NB4 (cell line): Measurements from ENCODE around the gene KLF11.

Experiments used
- MYC ChIP-seq: IDR thresholded peaks from 2 replicates; pipeline ENCODE4 v1.6.1; 2011; ENCODE audit warnings: low read depth, low read length
- POLR2A ChIP-seq: IDR thresholded peaks from 2 replicates; pipeline ENCODE4 v1.6.1; 2011; ENCODE audit warnings: mild to moderate bottlenecking; ENCODE audit not compliant: insufficient read length; ENCODE audit errors: extremely low read depth
- TF ChIP-seq, protein P1 (sequence below): IDR thresholded peaks from one replicate; pipeline ENCODE4 v1.5.1; 2012; ENCODE audit warnings: low read depth, low read length

DNA sequence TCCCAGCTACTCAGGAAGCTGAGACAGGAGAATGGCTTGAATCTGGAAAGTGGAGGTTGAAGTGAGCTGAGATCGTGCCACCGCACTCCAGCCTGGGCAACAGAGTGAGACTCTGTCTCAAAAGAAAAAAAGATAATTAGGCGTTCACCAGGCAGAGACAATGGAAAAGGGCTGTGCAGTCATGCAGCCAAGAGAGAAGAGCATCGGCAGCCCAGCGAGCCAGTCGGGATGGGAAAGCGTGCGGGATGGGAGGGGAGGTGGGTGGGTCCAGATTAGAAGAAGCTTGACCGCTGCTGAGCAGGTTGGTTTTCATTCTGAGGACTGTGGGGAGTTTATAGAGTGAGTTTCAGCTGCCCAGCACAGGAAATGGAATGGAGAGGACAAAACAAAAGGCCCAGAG lies 51.8 kb downstream of the KLF11 start:
- TF ChIP-seq POLR2A: no peak
- TF ChIP-seq MYC: no peak
- TF ChIP-seq, protein P1, sequence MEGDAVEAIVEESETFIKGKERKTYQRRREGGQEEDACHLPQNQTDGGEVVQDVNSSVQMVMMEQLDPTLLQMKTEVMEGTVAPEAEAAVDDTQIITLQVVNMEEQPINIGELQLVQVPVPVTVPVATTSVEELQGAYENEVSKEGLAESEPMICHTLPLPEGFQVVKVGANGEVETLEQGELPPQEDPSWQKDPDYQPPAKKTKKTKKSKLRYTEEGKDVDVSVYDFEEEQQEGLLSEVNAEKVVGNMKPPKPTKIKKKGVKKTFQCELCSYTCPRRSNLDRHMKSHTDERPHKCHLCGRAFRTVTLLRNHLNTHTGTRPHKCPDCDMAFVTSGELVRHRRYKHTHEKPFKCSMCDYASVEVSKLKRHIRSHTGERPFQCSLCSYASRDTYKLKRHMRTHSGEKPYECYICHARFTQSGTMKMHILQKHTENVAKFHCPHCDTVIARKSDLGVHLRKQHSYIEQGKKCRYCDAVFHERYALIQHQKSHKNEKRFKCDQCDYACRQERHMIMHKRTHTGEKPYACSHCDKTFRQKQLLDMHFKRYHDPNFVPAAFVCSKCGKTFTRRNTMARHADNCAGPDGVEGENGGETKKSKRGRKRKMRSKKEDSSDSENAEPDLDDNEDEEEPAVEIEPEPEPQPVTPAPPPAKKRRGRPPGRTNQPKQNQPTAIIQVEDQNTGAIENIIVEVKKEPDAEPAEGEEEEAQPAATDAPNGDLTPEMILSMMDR: no peak
